ENCODE data around the gene RNF169. TPM values are rescaled to one million over a fixed set of nuclear protein-coding genes. Genes with fewer than 3 reads are reported as not detected.

The RNF169 gene
- polyA plus RNA-seq, 2 of the 4 experiments (the other 2 are of a cell fraction) = 6.3 to 11.1 TPM

DNA sequence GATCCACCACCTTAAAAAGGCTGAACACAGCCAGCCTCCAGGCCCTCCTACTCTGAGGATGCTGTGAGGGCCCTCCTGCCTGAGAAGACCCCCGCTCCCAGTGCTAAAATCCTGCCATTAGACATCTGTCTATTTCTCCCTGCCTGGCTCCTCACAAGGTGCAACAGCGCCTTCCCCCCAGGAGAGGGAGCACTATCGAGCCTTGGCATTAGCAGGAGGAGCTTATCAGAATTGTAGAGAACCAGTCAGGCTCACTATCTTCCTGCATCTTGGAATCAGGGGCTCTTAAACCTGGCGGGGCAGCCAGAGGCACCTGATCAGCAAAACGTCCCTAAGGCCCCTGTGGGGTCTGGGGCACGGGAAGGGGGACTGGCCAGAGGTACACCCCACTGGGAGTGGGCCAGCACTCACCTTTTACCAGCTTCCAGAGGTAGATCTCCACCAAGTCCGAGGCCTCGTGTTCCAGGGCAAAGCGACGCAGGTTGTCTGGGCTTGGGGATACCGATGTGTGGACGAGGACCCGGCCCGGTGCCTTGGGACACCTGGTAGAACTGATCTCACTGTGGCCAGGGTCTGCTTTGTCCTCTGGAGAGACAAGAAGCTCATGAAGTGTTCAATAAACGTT lies 46.2 kb upstream of the RNF169 start:
- Histone ChIP-seq H3K9me3 (no peaks in the 10 kb centered on the region), H3K4me3 (no peak overlapping the region), H3K4me2 (no peak overlapping the region), H3K4me1 (peaks cover 21% of the 10 kb centered on the region), H3K27ac (peak overlapping the region; percentile 53 to 88; a peak in 5 of 6 replicates)
- ChIA-PET POLR2A (interaction anchor here (0.6 to 1.0 kb wide), 2 partner anchors 23 to 29 kb away, joined by 3 to 4 read pairs; no protein-coding TSS in a partner anchor), CTCF (interaction anchor here (0.5 to 18.6 kb wide), 31 partner anchors 8 to 249 kb away, joined by 3 to 281 read pairs (median 5); partner anchors contain the start of gene CHRDL2)
- 38% methylated on average over 15 of the region's 15 CpGs for WGBS (ENCODE audit: missing lambda C conversion rate)
- TF ChIP-seq, protein P1, sequence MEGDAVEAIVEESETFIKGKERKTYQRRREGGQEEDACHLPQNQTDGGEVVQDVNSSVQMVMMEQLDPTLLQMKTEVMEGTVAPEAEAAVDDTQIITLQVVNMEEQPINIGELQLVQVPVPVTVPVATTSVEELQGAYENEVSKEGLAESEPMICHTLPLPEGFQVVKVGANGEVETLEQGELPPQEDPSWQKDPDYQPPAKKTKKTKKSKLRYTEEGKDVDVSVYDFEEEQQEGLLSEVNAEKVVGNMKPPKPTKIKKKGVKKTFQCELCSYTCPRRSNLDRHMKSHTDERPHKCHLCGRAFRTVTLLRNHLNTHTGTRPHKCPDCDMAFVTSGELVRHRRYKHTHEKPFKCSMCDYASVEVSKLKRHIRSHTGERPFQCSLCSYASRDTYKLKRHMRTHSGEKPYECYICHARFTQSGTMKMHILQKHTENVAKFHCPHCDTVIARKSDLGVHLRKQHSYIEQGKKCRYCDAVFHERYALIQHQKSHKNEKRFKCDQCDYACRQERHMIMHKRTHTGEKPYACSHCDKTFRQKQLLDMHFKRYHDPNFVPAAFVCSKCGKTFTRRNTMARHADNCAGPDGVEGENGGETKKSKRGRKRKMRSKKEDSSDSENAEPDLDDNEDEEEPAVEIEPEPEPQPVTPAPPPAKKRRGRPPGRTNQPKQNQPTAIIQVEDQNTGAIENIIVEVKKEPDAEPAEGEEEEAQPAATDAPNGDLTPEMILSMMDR (IDR thresholded peaks at IDR 0.05) = peak; percentile 79
- TF ChIP-seq RAD21 (conservative IDR thresholded peaks at IDR 0.05 in 1 of 2, IDR thresholded peaks at IDR 0.05 in 1 of 2) = peak; percentile 53 to 67
- peak; percentile 75 for TF ChIP-seq SMC3 (IDR thresholded peaks at IDR 0.05)
- TF ChIP-seq, protein P2, sequence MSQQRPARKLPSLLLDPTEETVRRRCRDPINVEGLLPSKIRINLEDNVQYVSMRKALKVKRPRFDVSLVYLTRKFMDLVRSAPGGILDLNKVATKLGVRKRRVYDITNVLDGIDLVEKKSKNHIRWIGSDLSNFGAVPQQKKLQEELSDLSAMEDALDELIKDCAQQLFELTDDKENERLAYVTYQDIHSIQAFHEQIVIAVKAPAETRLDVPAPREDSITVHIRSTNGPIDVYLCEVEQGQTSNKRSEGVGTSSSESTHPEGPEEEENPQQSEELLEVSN (IDR thresholded peaks at IDR 0.05; ENCODE audit: borderline replicate concordance, low read depth) = no peak
- TF ChIP-seq RCOR1 (IDR thresholded peaks at IDR 0.05; ENCODE audit: low read depth, low read length) = no peak
- DNase-seq (ENCODE audit: low read depth in 1 of 2, low spot score in 1 of 2) (peak; percentile 75 to 84), ATAC-seq (peak; percentile 84 to 90), FAIRE-seq (peak; percentile 97)

DNA sequence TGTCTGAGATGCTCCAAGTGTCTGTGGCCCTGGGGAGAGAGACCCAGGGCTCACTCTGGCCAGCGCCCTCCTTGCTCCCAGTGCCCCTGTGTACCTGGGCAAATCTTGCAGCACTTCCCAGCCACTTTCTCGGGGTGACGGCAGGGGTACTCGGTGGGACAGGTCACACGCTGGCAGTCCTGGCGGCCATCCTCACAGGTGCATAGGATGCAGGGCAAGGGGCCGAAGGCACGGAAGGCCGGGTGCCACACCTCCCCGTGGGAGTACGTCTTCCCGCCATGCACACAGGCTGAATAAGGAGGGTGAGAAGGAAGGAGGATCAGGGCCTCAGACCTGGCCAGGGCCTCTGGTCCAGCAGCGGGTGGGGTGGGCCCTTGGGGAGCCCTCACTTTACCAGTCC lies 45.4 kb upstream of the RNF169 start:
- TF ChIP-seq FOSL2 (IDR thresholded peaks at IDR 0.05) (no peak), FOSL2 (CRISPR knock-in tag; IDR thresholded peaks at IDR 0.05) (no peak), CBX8 (IDR thresholded peaks at IDR 0.05) (no peak), KDM1A (IDR thresholded peaks at IDR 0.05; ENCODE audit: low read depth) (no peak), BHLHE40 (IDR thresholded peaks at IDR 0.05; ENCODE audit: low read depth, low read length) (no peak), JUN (IDR thresholded peaks at IDR 0.05) (no peak), NPAS2 (CRISPR knock-in tag; IDR thresholded peaks at IDR 0.05; ENCODE audit: borderline replicate concordance) (no peak), ZSCAN20 (CRISPR knock-in tag; IDR thresholded peaks at IDR 0.05) (no peak), MYC (IDR thresholded peaks at IDR 0.05; ENCODE audit: borderline replicate concordance, low read length) (no peak), SMC3 (IDR thresholded peaks at IDR 0.05) (no peak), ZNF302 (CRISPR knock-in tag; IDR thresholded peaks at IDR 0.05) (no peak), FOSB (CRISPR knock-in tag; IDR thresholded peaks at IDR 0.05) (no peak), FOXS1 (CRISPR knock-in tag; IDR thresholded peaks at IDR 0.05) (no peak), TP53 (CRISPR knock-in tag; IDR thresholded peaks at IDR 0.05) (no peak)
- TF ChIP-seq, protein P3, sequence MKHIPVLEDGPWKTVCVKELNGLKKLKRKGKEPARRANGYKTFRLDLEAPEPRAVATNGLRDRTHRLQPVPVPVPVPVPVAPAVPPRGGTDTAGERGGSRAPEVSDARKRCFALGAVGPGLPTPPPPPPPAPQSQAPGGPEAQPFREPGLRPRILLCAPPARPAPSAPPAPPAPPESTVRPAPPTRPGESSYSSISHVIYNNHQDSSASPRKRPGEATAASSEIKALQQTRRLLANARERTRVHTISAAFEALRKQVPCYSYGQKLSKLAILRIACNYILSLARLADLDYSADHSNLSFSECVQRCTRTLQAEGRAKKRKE (CRISPR knock-in tag; IDR thresholded peaks at IDR 0.05; ENCODE audit: low read depth) = no peak
- no peak for FAIRE-seq
- WGBS (ENCODE audit: missing lambda C conversion rate) = 84% methylated on average over 12 of the region's 13 CpGs

DNA sequence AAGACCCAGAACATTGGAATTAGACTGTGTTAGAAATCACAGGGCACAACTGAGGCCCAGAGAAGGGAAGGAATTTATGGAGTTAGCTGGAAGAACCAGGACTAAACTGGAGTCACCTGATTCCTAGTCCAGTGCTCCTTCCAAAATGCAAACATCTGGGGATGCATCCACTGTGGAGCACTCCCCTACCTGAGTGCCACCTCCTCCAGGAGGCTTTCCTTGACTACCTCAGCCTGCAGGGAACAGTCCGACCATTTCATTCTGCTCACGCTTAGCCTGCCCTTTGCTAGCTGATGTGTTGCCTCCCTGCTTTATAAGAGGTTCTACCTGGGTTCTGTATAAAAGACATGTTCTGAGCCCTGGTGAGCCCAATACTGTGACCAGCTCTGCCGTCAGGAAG lies 41.5 kb upstream of the RNF169 start:
- ChIA-PET POLR2A (no interaction called here), CTCF (interaction anchor here (0.7 to 18.6 kb wide), 5 partner anchors 10 to 163 kb away, joined by 3 to 281 read pairs (median 10); no protein-coding TSS in a partner anchor)
- no peak for TF ChIP-seq RAD21 (conservative IDR thresholded peaks at IDR 0.05 in 1 of 2, IDR thresholded peaks at IDR 0.05 in 1 of 2)
- peak; percentile 63 for TF ChIP-seq ZFP36 (IDR thresholded peaks at IDR 0.05; ENCODE audit: borderline replicate concordance, partially characterized antibody)
- no peak for TF ChIP-seq MAFK (IDR thresholded peaks at IDR 0.05; ENCODE audit: partially characterized antibody)
- TF ChIP-seq SREBF2 (IDR thresholded peaks at IDR 0.05) = no peak
- TF ChIP-seq, protein P4, sequence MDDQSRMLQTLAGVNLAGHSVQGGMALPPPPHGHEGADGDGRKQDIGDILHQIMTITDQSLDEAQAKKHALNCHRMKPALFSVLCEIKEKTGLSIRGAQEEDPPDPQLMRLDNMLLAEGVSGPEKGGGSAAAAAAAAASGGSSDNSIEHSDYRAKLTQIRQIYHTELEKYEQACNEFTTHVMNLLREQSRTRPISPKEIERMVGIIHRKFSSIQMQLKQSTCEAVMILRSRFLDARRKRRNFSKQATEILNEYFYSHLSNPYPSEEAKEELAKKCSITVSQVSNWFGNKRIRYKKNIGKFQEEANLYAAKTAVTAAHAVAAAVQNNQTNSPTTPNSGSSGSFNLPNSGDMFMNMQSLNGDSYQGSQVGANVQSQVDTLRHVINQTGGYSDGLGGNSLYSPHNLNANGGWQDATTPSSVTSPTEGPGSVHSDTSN (IDR thresholded peaks at IDR 0.05) = no peak
- no peak for TF ChIP-seq POLR2A (IDR thresholded peaks at IDR 0.05; ENCODE audit: low read length)
- TF ChIP-seq EHF (CRISPR knock-in tag; IDR thresholded peaks at IDR 0.05) = no peak
- TF ChIP-seq MAZ (IDR thresholded peaks at IDR 0.05; ENCODE audit: borderline replicate concordance, low read depth, low read length) = no peak
- no peak for FAIRE-seq
- WGBS (ENCODE audit: missing lambda C conversion rate) = 90% methylated on average over 3 of the region's 3 CpGs
- H3K27ac ChIP-seq = peak overlapping the region in 1 of 2 experiments; percentile 2; a peak in 1 of 6 replicates
- ATAC-seq = no peak
- DNase-seq (ENCODE audit: low read depth in 1 of 2, low spot score in 1 of 2) = no peak
- H3K4me1 ChIP-seq = peaks cover 12% of the 10 kb centered on the region; the same call in 2 of the 3 replicates
- H3K9me3 ChIP-seq = no peaks in the 10 kb centered on the region
- H3K4me3 ChIP-seq = no peak overlapping the region
- no peak overlapping the region for H3K4me2 ChIP-seq

More for the DNA sequence above, 45.4 kb upstream of the RNF169 start:
- ChIA-PET CTCF (interaction anchor here (0.7 to 18.6 kb wide), 18 partner anchors 7 to 166 kb away, joined by 3 to 281 read pairs (median 7); no protein-coding TSS in a partner anchor), POLR2A (no interaction called here)
- H3K27ac ChIP-seq = peak overlapping the region in 1 of 2 experiments; percentile 88; a peak in 3 of 6 replicates
- no peak overlapping the region for H3K4me3 ChIP-seq
- no peak for DNase-seq (ENCODE audit: low read depth in 1 of 2, low spot score in 1 of 2)
- H3K4me2 ChIP-seq = no peak overlapping the region
- ATAC-seq = no peak
- peaks cover 24% of the 10 kb centered on the region for H3K4me1 ChIP-seq
- no peaks in the 10 kb centered on the region for H3K9me3 ChIP-seq
